H9 (cell line): ENCODE measurements around the gene F10. TPM values are rescaled to one million over a fixed set of nuclear protein-coding genes. Genes with fewer than 3 reads are reported as not detected.

ENCODE experiments used
- DNase-seq: peaks from one replicate; pipeline ENCODE4 v3.0.0-alpha.2; 2017
- H2AFZ ChIP-seq: one replicate; pipeline ENCODE4 v1.6.1; 2013; ENCODE audit warnings: mild to moderate bottlenecking, low read length, control low read depth, moderate library complexity
- H2AK5ac ChIP-seq: 2 replicates; pipeline ENCODE4 v1.6.1; 2013; ENCODE audit warnings: low read length, control low read depth, mixed read lengths; ENCODE audit not compliant: insufficient read length
- H2BK120ac ChIP-seq: one replicate; pipeline ENCODE4 v1.6.1; 2013; ENCODE audit warnings: low read depth, mild to moderate bottlenecking, low read length, control low read depth, inconsistent platforms; ENCODE audit not compliant: poor library complexity, severe bottlenecking
- H2BK12ac ChIP-seq: 2 replicates; pipeline ENCODE4 v1.6.1; 2013; ENCODE audit warnings: low read length, control low read depth, mixed read lengths, low read depth; ENCODE audit not compliant: insufficient read length
- H2BK15ac ChIP-seq: 2 replicates; pipeline ENCODE4 v1.6.1; 2013; ENCODE audit warnings: low read depth, low read length, control low read depth
- H2BK20ac ChIP-seq: one replicate; pipeline ENCODE4 v1.6.1; 2013; ENCODE audit warnings: low read depth, mild to moderate bottlenecking, low read length, control low read depth, inconsistent platforms; ENCODE audit not compliant: poor library complexity, severe bottlenecking
- H2BK5ac ChIP-seq: 2 replicates; pipeline ENCODE4 v1.6.1; 2013; ENCODE audit warnings: low read length, control low read depth, mixed read lengths; ENCODE audit not compliant: insufficient read length
- H3K14ac ChIP-seq: 2 replicates; pipeline ENCODE4 v1.6.1; 2013; ENCODE audit warnings: low read length, control low read depth; ENCODE audit not compliant: insufficient read depth
- H3K18ac ChIP-seq: 2 replicates; pipeline ENCODE4 v1.6.1; 2013; ENCODE audit warnings: low read depth, mild to moderate bottlenecking, mixed read lengths, low read length, control low read depth; ENCODE audit not compliant: insufficient read length
- H3K23ac ChIP-seq: 2 replicates; pipeline ENCODE4 v1.6.1; 2013; ENCODE audit warnings: low read length, control low read depth, mixed read lengths, low read depth; ENCODE audit not compliant: insufficient read length
- H3K23me2 ChIP-seq: 2 replicates; pipeline ENCODE4 v1.6.1; 2013; ENCODE audit warnings: low read depth, mild to moderate bottlenecking, mixed read lengths, low read length, control low read depth; ENCODE audit not compliant: insufficient read length, poor library complexity, severe bottlenecking
- H3K27ac ChIP-seq: 2 replicates; pipeline ENCODE4 v1.5.1; 2013; ENCODE audit warnings: low read length, control low read depth, mixed read lengths, low read depth; ENCODE audit not compliant: insufficient read length
- H3K27me3 ChIP-seq: 2 replicates; pipeline ENCODE4 v1.6.1; 2013; ENCODE audit warnings: low read length, control low read depth, inconsistent platforms; ENCODE audit not compliant: insufficient read depth
- H3K4ac ChIP-seq: 2 replicates; pipeline ENCODE4 v1.6.1; 2013; ENCODE audit warnings: low read depth, mild to moderate bottlenecking, control low read depth, inconsistent platforms, low read length, moderate library complexity
- H3K4me1 ChIP-seq: 2 replicates; pipeline ENCODE4 v1.6.1; 2013; ENCODE audit warnings: low read length, control low read depth, inconsistent platforms; ENCODE audit not compliant: insufficient read depth
- H3K4me2 ChIP-seq: 2 replicates; pipeline ENCODE4 v1.6.1; 2013; ENCODE audit warnings: low read length, control low read depth, mixed read lengths; ENCODE audit not compliant: insufficient read length, insufficient read depth
- H3K56ac ChIP-seq: 2 replicates; pipeline ENCODE4 v1.6.1; 2013; ENCODE audit warnings: low read depth, mild to moderate bottlenecking, mixed read lengths, low read length, control low read depth; ENCODE audit not compliant: insufficient read length
- H3K79me1 ChIP-seq: 2 replicates; pipeline ENCODE4 v1.6.1; 2013; ENCODE audit warnings: low read depth, mild to moderate bottlenecking, moderate library complexity, low read length, control low read depth, inconsistent platforms; ENCODE audit not compliant: insufficient read depth, poor library complexity, severe bottlenecking
- H3K79me2 ChIP-seq: 2 replicates; pipeline ENCODE4 v1.6.1; 2013; ENCODE audit warnings: low read length, control low read depth, inconsistent platforms; ENCODE audit not compliant: insufficient read depth
- H3K9ac ChIP-seq: 2 replicates; pipeline ENCODE4 v1.6.1; 2013; ENCODE audit warnings: low read length, control low read depth, mixed read lengths; ENCODE audit not compliant: insufficient read length; ENCODE audit errors: extremely low read depth
- H3K9me3 ChIP-seq: one replicate; pipeline ENCODE4 v1.6.1; 2013; ENCODE audit warnings: low read depth, low read length, inconsistent platforms; ENCODE audit not compliant: control insufficient read depth
- H3T11ph ChIP-seq: one replicate; pipeline ENCODE4 v1.6.1; 2013; ENCODE audit warnings: mild to moderate bottlenecking, low read length, control low read depth, inconsistent platforms
- H4K20me1 ChIP-seq: one replicate; pipeline ENCODE4 v1.6.1; 2013; ENCODE audit not compliant: control insufficient read depth, insufficient read length, insufficient read depth
- H4K5ac ChIP-seq: 2 replicates; pipeline ENCODE4 v1.6.1; 2013; ENCODE audit warnings: low read depth, mild to moderate bottlenecking, mixed read lengths, low read length, control low read depth; ENCODE audit not compliant: insufficient read length
- H4K8ac ChIP-seq: replicated peaks from 2 replicates; pipeline ENCODE4 v1.6.1; 2013; ENCODE audit warnings: low read length, control low read depth, mixed read lengths, low read depth; ENCODE audit not compliant: insufficient read length
- H4K91ac ChIP-seq: 2 replicates; pipeline ENCODE4 v1.6.1; 2013; ENCODE audit warnings: low read depth, mild to moderate bottlenecking, moderate library complexity, mixed read lengths, low read length, control low read depth; ENCODE audit not compliant: insufficient read length
- H3K27ac Mint-ChIP-seq, 3 experiments: 2 replicates in 2 of 3; 3 replicates in 1 of 3; pipeline ENCODE4 v1.8.0; 2020 to 2021; ENCODE audit warnings: mixed read lengths in 3 of 3, mild to moderate bottlenecking in 1 of 3, moderate library complexity in 1 of 3
- H3K27me3 Mint-ChIP-seq: 2 replicates; pipeline ENCODE4 v1.8.0; 2021; ENCODE audit warnings: low read depth, mild to moderate bottlenecking, moderate library complexity, mixed read lengths
- H3K36me3 Mint-ChIP-seq, 3 experiments: 2 replicates in 2 of 3; 3 replicates in 1 of 3; pipeline ENCODE4 v1.8.0; 2020 to 2021; ENCODE audit warnings: low read depth in 3 of 3, mixed read lengths in 3 of 3; ENCODE audit not compliant: insufficient read depth in 1 of 3
- H3K4me1 Mint-ChIP-seq, 2 experiments: 2 replicates each; pipeline ENCODE4 v1.8.0; 2020; ENCODE audit warnings: mixed read lengths in 2 of 2
- H3K4me3 Mint-ChIP-seq, 2 experiments: 2 replicates in 1 of 2; 3 replicates in 1 of 2; pipeline ENCODE4 v1.8.0; 2020 to 2021; ENCODE audit warnings: mild to moderate bottlenecking in 2 of 2, mixed read lengths in 2 of 2, moderate library complexity in 1 of 2
- H3K9me3 Mint-ChIP-seq, 2 experiments: 2 replicates in 1 of 2; 3 replicates in 1 of 2; pipeline ENCODE4 v1.8.0; 2020; ENCODE audit warnings: mild to moderate bottlenecking in 2 of 2, mixed read lengths in 2 of 2, moderate library complexity in 1 of 2
- WGBS: extraction: QIAGEN DNeasy Blood & Tissue Kit; methylation state at CpG from one replicate; pipeline ENCODE4 v1.1.7; 2013; ENCODE audit warnings: missing lambda C conversion rate, low lambda C conversion rate, mixed read lengths; ENCODE audit not compliant: insufficient read length; ENCODE audit errors: extremely low coverage; 5-methylcytosine and 5-hydroxymethylcytosine counted together
- total RNA-seq: library from RNA; stranded (reverse); gene quantifications from 2 replicates; pipeline ENCODE4 v1.2.1, GENCODE V29; 2021
- TF ChIP-seq, protein P1 (sequence below): fragments of 200-600 bp; sonication (generic); conservative IDR thresholded peaks from 3 replicates; pipeline ENCODE4 v1.8.0; 2021; ENCODE audit warnings: antibody characterized with exemption, mild to moderate bottlenecking

Gene F10
- total RNA-seq, 1 experiment from 2014 or later, result 1.7 TPM

DNA sequence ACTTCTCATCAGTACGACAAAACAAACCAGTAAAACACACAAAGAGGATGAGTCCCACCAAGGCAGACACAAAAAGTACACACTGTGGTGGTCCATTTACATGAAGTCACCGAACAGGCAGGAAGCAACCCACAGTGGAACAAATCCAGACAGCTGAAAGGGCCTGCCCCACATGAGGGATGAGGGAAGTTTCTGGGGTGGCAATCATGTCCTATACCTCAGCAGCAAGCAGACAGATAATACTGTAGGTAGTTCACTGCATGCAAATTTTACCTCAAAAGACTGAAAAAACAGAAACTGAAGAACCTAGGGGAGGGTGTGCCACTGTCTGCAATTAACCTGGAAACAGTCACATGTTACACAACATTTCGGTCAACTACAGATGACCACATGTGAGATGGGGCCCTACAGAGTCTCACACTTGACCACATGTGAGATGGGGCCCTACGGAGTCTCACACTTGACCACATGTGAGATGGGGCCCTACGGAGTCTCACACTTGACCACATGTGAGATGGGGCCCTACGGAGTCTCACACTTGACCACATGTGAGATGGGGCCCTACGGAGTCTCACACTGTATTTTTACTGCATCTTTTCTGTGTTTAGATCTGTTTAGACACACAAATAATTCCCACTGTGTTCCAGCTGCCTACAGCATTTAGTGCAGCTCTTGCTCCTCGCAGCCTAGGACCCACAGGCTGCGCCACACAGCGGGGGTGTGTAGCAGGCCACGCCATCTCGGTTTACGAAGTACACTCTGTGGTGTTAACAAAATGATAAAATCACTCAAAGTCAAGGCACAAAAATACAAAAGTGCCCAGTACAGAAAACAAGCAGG, 63.7 kb downstream of the F10 start:
- H2BK5ac ChIP-seq, result no peak overlapping the region
- H4K20me1 ChIP-seq, result no peaks in the 10 kb centered on the region
- no peak overlapping the region for H3K14ac ChIP-seq
- no peak overlapping the region for H4K8ac ChIP-seq
- DNase-seq, result no peak
- Mint-ChIP-seq H3K27me3 (no peaks in the 10 kb centered on the region; the same call in 1 of the 2 replicates), H3K4me1 (no peaks in the 10 kb centered on the region; a peak in 1 of 4 replicates), H3K4me3 (no peak overlapping the region), H3K27ac (peak overlapping the region; percentile 9 to 71 (median 16); a peak in 4 of 7 replicates), H3K36me3 (peaks cover 40 to 83% (median 79%) of the 10 kb centered on the region in 3 experiments), H3K9me3 (no peaks in the 10 kb centered on the region)
- no peak overlapping the region for H4K5ac ChIP-seq
- peaks cover 3% of the 10 kb centered on the region for H3K79me1 ChIP-seq
- no peak overlapping the region for H2BK12ac ChIP-seq
- H3K56ac ChIP-seq, result no peak overlapping the region
- H3K27ac ChIP-seq, result no peak overlapping the region
- no peaks in the 10 kb centered on the region for H3K4me1 ChIP-seq
- no peak overlapping the region for H2BK15ac ChIP-seq
- H2AFZ ChIP-seq, result no peak overlapping the region
- WGBS, result no CpG with 5 or more reads among the region's 13 CpGs
- H3K9ac ChIP-seq, result no peak overlapping the region
- no peak overlapping the region for H2BK20ac ChIP-seq
- H3T11ph ChIP-seq, result no peak overlapping the region
- no peaks in the 10 kb centered on the region for H3K27me3 ChIP-seq
- no peak overlapping the region for H3K18ac ChIP-seq
- no peak overlapping the region for H2AK5ac ChIP-seq
- H2BK120ac ChIP-seq, result no peak overlapping the region
- TF ChIP-seq, protein P1, sequence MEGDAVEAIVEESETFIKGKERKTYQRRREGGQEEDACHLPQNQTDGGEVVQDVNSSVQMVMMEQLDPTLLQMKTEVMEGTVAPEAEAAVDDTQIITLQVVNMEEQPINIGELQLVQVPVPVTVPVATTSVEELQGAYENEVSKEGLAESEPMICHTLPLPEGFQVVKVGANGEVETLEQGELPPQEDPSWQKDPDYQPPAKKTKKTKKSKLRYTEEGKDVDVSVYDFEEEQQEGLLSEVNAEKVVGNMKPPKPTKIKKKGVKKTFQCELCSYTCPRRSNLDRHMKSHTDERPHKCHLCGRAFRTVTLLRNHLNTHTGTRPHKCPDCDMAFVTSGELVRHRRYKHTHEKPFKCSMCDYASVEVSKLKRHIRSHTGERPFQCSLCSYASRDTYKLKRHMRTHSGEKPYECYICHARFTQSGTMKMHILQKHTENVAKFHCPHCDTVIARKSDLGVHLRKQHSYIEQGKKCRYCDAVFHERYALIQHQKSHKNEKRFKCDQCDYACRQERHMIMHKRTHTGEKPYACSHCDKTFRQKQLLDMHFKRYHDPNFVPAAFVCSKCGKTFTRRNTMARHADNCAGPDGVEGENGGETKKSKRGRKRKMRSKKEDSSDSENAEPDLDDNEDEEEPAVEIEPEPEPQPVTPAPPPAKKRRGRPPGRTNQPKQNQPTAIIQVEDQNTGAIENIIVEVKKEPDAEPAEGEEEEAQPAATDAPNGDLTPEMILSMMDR, result no peak
- H4K91ac ChIP-seq, result no peak overlapping the region
- H3K9me3 ChIP-seq, result no peaks in the 10 kb centered on the region
- no peaks in the 10 kb centered on the region for H3K79me2 ChIP-seq
- H3K23ac ChIP-seq, result no peak overlapping the region
- no peak overlapping the region for H3K4ac ChIP-seq
- H3K4me2 ChIP-seq, result no peak overlapping the region
- no peaks in the 10 kb centered on the region for H3K23me2 ChIP-seq
